HEK293 (cell line): ENCODE measurements around the gene IL21.

Experiments used
- CTCF ChIA-PET: fragments of 350-600 bp; formaldehyde crosslinking; extraction: SDS; loops from one replicate; lab custom pipeline; 2021; ENCODE audit warnings: antibody characterized with exemption; lab: Yijun Ruan, JAX
- POLR2A ChIA-PET: fragments of 300-600 bp; formaldehyde crosslinking; extraction: SDS; loops from one replicate; lab custom pipeline; 2020; ENCODE audit warnings: antibody characterized with exemption, inconsistent platforms; lab: Yijun Ruan, JAX
- H3K27ac ChIP-seq: fragments of 200-500 bp; sonication (Bioruptor generic); 2 replicates; pipeline ENCODE4 v1.5.1; 2014; ENCODE audit warnings: low read depth, low read length, control low read depth, inconsistent platforms; ENCODE audit errors: extremely low read depth
- H3K36me3 ChIP-seq, 2 experiments: fragments of 200-500 bp in 1 of 2; sonication (Bioruptor generic) in 1 of 2; 1 replicate in 1 of 2; 2 replicates in 1 of 2; pipeline ENCODE4 v1.5.1; 2014 to 2017; ENCODE audit warnings: inconsistent platforms in 2 of 2, low read length in 2 of 2; ENCODE audit not compliant: control insufficient read depth in 2 of 2, insufficient read depth in 1 of 2
- H3K4me1 ChIP-seq: fragments of 200-500 bp; sonication (Bioruptor generic); 2 replicates; pipeline ENCODE4 v1.5.1; 2014; ENCODE audit warnings: mild to moderate bottlenecking, low read length, inconsistent platforms; ENCODE audit not compliant: control insufficient read depth, insufficient read depth
- H3K4me3 ChIP-seq: 2 replicates; pipeline ENCODE4 v1.5.1; 2011; ENCODE audit warnings: low read depth, mild to moderate bottlenecking, control low read depth, low read length, moderate library complexity
- H3K9me3 ChIP-seq: fragments of 200-500 bp; sonication (Bioruptor generic); 2 replicates; pipeline ENCODE4 v1.5.1; 2014; ENCODE audit warnings: low read depth, low read length, inconsistent platforms; ENCODE audit not compliant: control insufficient read depth, insufficient read depth
- BCL11B ChIP-seq: fragments of 450-650 bp; formaldehyde crosslinking; IDR thresholded peaks from 2 replicates; pipeline ENCODE4 v1.5.1; 2016; ENCODE audit warnings: low read depth, missing biosample characterization, missing genetic modification characterization
- GLI4 ChIP-seq: fragments of 450-650 bp; formaldehyde crosslinking; IDR thresholded peaks from 2 replicates; pipeline ENCODE4 v1.5.1; 2016; ENCODE audit warnings: missing biosample characterization, missing genetic modification characterization
- GLIS1 ChIP-seq: fragments of 450-650 bp; formaldehyde crosslinking; IDR thresholded peaks from 2 replicates; pipeline ENCODE4 v1.5.1; 2016; ENCODE audit warnings: missing biosample characterization, missing genetic modification characterization
- OSR2 ChIP-seq: fragments of 450-650 bp; formaldehyde crosslinking; IDR thresholded peaks from 2 replicates; pipeline ENCODE4 v1.5.1; 2016; ENCODE audit warnings: missing biosample characterization, missing genetic modification characterization
- SALL2 ChIP-seq: fragments of 450-650 bp; formaldehyde crosslinking; IDR thresholded peaks from 2 replicates; pipeline ENCODE4 v1.5.0; 2017; ENCODE audit warnings: missing biosample characterization, mild to moderate bottlenecking, missing genetic modification characterization, borderline replicate concordance
- SCRT1 ChIP-seq: fragments of 450-650 bp; formaldehyde crosslinking; IDR thresholded peaks from 2 replicates; pipeline ENCODE4 v1.5.1; 2016; ENCODE audit warnings: missing biosample characterization, missing genetic modification characterization, borderline replicate concordance
- SP2 ChIP-seq: fragments of 450-650 bp; formaldehyde crosslinking; IDR thresholded peaks from 2 replicates; pipeline ENCODE4 v1.5.1; 2016; ENCODE audit warnings: missing biosample characterization, missing genetic modification characterization
- ZFHX2 ChIP-seq: fragments of 450-650 bp; formaldehyde crosslinking; conservative IDR thresholded peaks from 2 replicates; pipeline ENCODE4 v1.5.1; 2016; ENCODE audit warnings: missing biosample characterization, missing genetic modification characterization
- ZNF169 ChIP-seq: fragments of 450-650 bp; formaldehyde crosslinking; IDR thresholded peaks from 2 replicates; pipeline ENCODE4 v1.5.1; 2016; ENCODE audit warnings: missing biosample characterization, missing genetic modification characterization
- ZNF184 ChIP-seq: fragments of 450-650 bp; IDR thresholded peaks from 2 replicates; pipeline ENCODE4 v1.5.1; 2018; ENCODE audit warnings: missing biosample characterization, mild to moderate bottlenecking, missing genetic modification characterization
- ZNF302 ChIP-seq: fragments of 450-650 bp; formaldehyde crosslinking; IDR thresholded peaks from 2 replicates; pipeline ENCODE4 v1.5.1; 2016; ENCODE audit warnings: missing biosample characterization, missing genetic modification characterization, low read depth
- ZNF549 ChIP-seq: fragments of 450-650 bp; IDR thresholded peaks from 2 replicates; pipeline ENCODE4 v1.5.1; 2018; ENCODE audit warnings: missing biosample characterization, missing genetic modification characterization, mild to moderate bottlenecking, inconsistent platforms, moderate library complexity
- ZNF555 ChIP-seq: fragments of 450-650 bp; formaldehyde crosslinking; conservative IDR thresholded peaks from 2 replicates; pipeline ENCODE4 v1.5.1; 2017; ENCODE audit warnings: missing biosample characterization, mild to moderate bottlenecking, missing genetic modification characterization, inconsistent platforms
- ZNF610 ChIP-seq: fragments of 450-650 bp; formaldehyde crosslinking; IDR thresholded peaks from 2 replicates; pipeline ENCODE4 v1.5.1; 2016; ENCODE audit warnings: missing biosample characterization, missing genetic modification characterization, borderline replicate concordance
- ZNF624 ChIP-seq: fragments of 450-650 bp; formaldehyde crosslinking; IDR thresholded peaks from 2 replicates; pipeline ENCODE4 v1.5.1; 2017; ENCODE audit warnings: missing biosample characterization, missing genetic modification characterization
- ZNF629 ChIP-seq: fragments of 450-650 bp; formaldehyde crosslinking; IDR thresholded peaks from 2 replicates; pipeline ENCODE4 v1.5.1; 2017; ENCODE audit warnings: missing biosample characterization, missing genetic modification characterization
- ZNF776 ChIP-seq: fragments of 450-650 bp; formaldehyde crosslinking; IDR thresholded peaks from 2 replicates; pipeline ENCODE4 v1.5.0; 2017; ENCODE audit warnings: missing biosample characterization, missing genetic modification characterization, borderline replicate concordance
- ZNF785 ChIP-seq: fragments of 450-650 bp; formaldehyde crosslinking; IDR thresholded peaks from 2 replicates; pipeline ENCODE4 v1.5.1; 2016; ENCODE audit warnings: missing biosample characterization, missing genetic modification characterization
- ZNF791 ChIP-seq: fragments of 450-650 bp; formaldehyde crosslinking; IDR thresholded peaks from 2 replicates; pipeline ENCODE4 v1.5.1; 2016; ENCODE audit warnings: missing biosample characterization, missing genetic modification characterization
- ZSCAN23 ChIP-seq: fragments of 450-650 bp; formaldehyde crosslinking; IDR thresholded peaks from 2 replicates; pipeline ENCODE4 v1.5.1; 2016; ENCODE audit warnings: missing biosample characterization, missing genetic modification characterization
- TF ChIP-seq, protein P1 (sequence below): fragments of 450-650 bp; formaldehyde crosslinking; IDR thresholded peaks from 2 replicates; pipeline ENCODE4 v1.5.1; 2016; ENCODE audit warnings: missing biosample characterization, missing genetic modification characterization
- TF ChIP-seq, protein P2 (sequence below): fragments of 450-650 bp; formaldehyde crosslinking; IDR thresholded peaks from 2 replicates; pipeline ENCODE4 v1.5.1; 2016; ENCODE audit warnings: missing biosample characterization, missing genetic modification characterization, low read depth

The IL21 gene

DNA sequence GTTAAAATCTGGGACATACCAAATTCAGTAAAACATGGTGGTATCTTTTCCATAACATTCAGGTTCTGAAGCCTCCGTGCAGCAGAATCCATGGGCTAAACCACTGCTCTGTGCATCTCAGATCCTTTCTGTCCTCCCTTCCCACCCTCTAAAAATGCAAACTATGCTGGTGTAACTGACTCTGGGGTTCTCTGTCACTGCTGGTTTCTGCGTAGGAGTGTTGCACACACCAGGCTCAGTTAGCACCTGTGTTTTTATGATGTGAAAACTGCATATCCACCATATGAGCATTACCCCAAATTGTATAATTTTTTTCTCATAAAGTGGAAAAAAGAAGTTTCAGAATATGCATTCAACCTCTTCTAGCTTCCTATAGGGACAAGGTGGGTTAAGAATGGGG, 22.4 kb upstream of the IL21 start:
- H3K4me1 ChIP-seq, result no peaks in the 10 kb centered on the region
- ChIA-PET POLR2A (no interaction called here), CTCF (no interaction called here)
- no peaks in the 10 kb centered on the region for H3K9me3 ChIP-seq
- no peak overlapping the region for H3K27ac ChIP-seq
- H3K36me3 ChIP-seq, result no peaks in the 10 kb centered on the region
- no peak overlapping the region for H3K4me3 ChIP-seq
- TF ChIP-seq OSR2 (tag by site-specific recombination) (no peak), ZNF549 (tag by site-specific recombination) (no peak), ZFHX2 (no peak), ZNF785 (tag by site-specific recombination) (no peak), ZNF791 (no peak), BCL11B (tag by site-specific recombination) (no peak), ZNF610 (tag by site-specific recombination) (no peak), ZNF629 (no peak), ZNF169 (no peak), GLIS1 (tag by site-specific recombination) (no peak), ZNF624 (tag by site-specific recombination) (no peak), SP2 (tag by site-specific recombination) (no peak), ZNF555 (no peak), SCRT1 (no peak)
- TF ChIP-seq, protein P1, sequence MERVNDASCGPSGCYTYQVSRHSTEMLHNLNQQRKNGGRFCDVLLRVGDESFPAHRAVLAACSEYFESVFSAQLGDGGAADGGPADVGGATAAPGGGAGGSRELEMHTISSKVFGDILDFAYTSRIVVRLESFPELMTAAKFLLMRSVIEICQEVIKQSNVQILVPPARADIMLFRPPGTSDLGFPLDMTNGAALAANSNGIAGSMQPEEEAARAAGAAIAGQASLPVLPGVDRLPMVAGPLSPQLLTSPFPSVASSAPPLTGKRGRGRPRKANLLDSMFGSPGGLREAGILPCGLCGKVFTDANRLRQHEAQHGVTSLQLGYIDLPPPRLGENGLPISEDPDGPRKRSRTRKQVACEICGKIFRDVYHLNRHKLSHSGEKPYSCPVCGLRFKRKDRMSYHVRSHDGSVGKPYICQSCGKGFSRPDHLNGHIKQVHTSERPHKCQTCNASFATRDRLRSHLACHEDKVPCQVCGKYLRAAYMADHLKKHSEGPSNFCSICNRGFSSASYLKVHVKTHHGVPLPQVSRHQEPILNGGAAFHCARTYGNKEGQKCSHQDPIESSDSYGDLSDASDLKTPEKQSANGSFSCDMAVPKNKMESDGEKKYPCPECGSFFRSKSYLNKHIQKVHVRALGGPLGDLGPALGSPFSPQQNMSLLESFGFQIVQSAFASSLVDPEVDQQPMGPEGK (tag by site-specific recombination), result no peak

DNA sequence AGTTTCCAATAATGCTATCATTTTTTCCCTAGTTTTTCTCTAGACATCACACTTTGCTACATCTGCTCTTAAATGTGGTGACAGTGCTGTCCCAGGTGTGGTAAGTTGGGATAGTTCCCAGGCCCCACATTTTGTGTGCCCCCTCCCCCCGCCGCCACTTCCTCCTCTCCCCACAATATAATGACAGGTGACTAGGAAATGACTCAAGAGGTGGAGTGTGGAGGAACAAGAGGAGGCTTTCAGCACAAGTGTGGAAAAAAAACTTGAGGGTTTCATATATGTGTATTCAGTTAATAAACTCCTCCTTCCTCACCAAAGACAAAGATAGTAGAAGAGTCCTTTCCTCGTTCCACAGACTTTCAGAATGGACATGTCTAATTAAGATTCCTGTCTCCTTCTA, 18.3 kb upstream of the IL21 start:
- no peak overlapping the region for H3K27ac ChIP-seq
- H3K9me3 ChIP-seq, result no peaks in the 10 kb centered on the region
- CTCF ChIA-PET, result no interaction called here
- H3K4me3 ChIP-seq, result no peak overlapping the region
- H3K4me1 ChIP-seq, result no peaks in the 10 kb centered on the region
- no peaks in the 10 kb centered on the region for H3K36me3 ChIP-seq
- no peak for TF ChIP-seq GLI4 (tag by site-specific recombination)
- POLR2A ChIA-PET, result no interaction called here

DNA sequence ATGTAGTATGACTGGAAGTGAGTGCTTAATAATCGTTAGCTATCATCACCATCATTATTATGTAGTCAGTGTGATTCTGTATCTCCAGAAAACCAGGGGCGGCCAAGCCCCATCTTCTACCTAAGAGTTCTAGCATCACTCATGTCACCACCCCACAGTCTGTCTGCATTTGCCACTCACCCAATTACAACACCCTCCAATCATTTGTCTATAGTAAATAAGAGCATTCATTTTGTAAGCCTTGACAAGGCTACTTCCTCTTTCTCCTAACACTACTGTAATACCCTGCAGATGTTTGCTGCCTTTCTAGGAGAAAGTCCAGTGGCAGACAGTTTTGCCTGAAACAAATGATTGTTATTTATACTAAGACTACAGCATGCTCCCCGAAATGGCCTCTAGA, 15.8 kb upstream of the IL21 start:
- Histone ChIP-seq H3K27ac (no peak overlapping the region), H3K4me1 (no peaks in the 10 kb centered on the region), H3K9me3 (no peaks in the 10 kb centered on the region), H3K4me3 (no peak overlapping the region), H3K36me3 (no peaks in the 10 kb centered on the region)
- CTCF ChIA-PET, result no interaction called here
- POLR2A ChIA-PET, result no interaction called here
- no peak for TF ChIP-seq ZSCAN23 (tag by site-specific recombination)
- TF ChIP-seq, protein P2, sequence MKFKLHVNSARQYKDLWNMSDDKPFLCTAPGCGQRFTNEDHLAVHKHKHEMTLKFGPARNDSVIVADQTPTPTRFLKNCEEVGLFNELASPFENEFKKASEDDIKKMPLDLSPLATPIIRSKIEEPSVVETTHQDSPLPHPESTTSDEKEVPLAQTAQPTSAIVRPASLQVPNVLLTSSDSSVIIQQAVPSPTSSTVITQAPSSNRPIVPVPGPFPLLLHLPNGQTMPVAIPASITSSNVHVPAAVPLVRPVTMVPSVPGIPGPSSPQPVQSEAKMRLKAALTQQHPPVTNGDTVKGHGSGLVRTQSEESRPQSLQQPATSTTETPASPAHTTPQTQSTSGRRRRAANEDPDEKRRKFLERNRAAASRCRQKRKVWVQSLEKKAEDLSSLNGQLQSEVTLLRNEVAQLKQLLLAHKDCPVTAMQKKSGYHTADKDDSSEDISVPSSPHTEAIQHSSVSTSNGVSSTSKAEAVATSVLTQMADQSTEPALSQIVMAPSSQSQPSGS (tag by site-specific recombination), result no peak
- no peak for TF ChIP-seq ZNF184 (tag by site-specific recombination)
- no peak for TF ChIP-seq ZNF302
- no peak for TF ChIP-seq SALL2 (tag by site-specific recombination)
- TF ChIP-seq ZNF776, result no peak
